ENCODE measurements around the gene DET1. TPM values are rescaled to one million over a fixed set of nuclear protein-coding genes. Genes with fewer than 3 reads are reported as not detected.

Gene DET1
- total and polyA plus RNA-seq, 2 of the 13 experiments (the other 11 are each of a cell fraction or from before 2014, with no cell fraction given): 2.2 to 4.2 TPM

DNA sequence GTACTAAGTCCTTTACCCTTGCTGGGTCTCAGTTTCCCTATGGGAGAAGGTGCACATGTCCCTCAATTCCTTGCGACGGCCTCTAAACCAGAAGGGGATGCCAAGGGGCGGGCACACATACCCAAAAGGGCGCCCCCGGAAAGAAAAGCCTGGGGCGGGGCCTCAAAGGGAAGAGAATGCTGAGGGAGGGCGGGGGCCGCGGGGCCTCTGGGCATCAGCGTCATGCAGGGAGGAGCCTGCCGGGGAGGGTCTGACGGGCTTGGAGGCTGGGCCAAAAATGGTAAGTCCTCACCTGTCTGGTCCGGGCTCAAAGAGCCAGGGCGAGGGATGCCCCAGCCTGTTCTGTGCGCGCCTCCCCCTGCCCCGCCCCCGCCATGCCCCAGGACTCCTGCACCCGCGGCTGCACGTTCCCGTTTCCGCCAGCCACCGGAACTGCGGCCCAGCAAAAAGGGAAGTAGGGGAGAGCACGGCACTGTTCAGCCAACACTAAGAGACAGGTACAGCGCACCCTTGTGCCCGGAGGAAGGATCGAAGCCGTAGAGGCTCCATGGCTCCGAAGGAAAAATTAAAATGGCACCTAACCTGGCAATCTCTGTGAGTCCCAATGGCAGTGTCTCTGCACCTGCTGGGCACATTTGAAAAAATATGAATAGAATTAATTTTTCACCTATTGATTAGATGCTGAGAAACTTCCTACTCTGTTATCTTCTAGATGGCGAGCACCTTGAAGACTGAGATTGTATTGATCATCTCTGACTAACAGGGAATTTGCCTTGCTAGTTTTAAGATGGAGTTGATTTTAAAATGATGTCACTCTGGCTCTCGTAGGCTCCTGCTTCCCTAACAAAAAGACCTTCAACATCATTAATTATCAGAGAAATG lies at the start of gene DET1 (continued):
- TF ChIP-seq, protein P1, sequence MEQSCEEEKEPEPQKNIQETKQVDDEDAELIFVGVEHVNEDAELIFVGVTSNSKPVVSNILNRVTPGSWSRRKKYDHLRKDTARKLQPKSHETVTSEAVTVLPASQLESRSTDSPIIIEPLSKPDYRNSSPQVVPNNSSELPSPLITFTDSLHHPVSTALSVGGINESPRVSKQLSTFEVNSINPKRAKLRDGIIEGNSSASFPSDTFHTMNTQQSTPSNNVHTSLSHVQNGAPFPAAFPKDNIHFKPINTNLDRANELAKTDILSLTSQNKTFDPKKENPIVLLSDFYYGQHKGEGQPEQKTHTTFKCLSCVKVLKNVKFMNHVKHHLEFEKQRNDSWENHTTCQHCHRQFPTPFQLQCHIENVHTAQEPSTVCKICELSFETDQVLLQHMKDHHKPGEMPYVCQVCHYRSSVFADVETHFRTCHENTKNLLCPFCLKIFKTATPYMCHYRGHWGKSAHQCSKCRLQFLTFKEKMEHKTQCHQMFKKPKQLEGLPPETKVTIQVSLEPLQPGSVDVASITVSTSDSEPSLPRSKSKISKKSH (CRISPR knock-in tag; IDR thresholded peaks at IDR 0.05; ENCODE audit: borderline replicate concordance): no peak
- TF ChIP-seq, protein P2, sequence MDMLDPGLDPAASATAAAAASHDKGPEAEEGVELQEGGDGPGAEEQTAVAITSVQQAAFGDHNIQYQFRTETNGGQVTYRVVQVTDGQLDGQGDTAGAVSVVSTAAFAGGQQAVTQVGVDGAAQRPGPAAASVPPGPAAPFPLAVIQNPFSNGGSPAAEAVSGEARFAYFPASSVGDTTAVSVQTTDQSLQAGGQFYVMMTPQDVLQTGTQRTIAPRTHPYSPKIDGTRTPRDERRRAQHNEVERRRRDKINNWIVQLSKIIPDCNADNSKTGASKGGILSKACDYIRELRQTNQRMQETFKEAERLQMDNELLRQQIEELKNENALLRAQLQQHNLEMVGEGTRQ (IDR thresholded peaks at IDR 0.05; ENCODE audit: low read depth, low read length): no peak
- TF ChIP-seq, protein P2 (CRISPR knock-in tag; IDR thresholded peaks at IDR 0.05; ENCODE audit: borderline replicate concordance): no peak; the same call in 1 of the 2 replicates
- TF ChIP-seq, protein P3, sequence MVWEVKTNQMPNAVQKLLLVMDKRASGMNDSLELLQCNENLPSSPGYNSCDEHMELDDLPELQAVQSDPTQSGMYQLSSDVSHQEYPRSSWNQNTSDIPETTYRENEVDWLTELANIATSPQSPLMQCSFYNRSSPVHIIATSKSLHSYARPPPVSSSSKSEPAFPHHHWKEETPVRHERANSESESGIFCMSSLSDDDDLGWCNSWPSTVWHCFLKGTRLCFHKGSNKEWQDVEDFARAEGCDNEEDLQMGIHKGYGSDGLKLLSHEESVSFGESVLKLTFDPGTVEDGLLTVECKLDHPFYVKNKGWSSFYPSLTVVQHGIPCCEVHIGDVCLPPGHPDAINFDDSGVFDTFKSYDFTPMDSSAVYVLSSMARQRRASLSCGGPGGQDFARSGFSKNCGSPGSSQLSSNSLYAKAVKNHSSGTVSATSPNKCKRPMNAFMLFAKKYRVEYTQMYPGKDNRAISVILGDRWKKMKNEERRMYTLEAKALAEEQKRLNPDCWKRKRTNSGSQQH (CRISPR knock-in tag; IDR thresholded peaks at IDR 0.05; ENCODE audit: low read depth): no peak
- TF ChIP-seq RARA (CRISPR knock-in tag; IDR thresholded peaks at IDR 0.05) (no peak), NR2F2 (IDR thresholded peaks at IDR 0.05; ENCODE audit: borderline replicate concordance, low read depth) (no peak), ZNF589 (CRISPR knock-in tag; conservative IDR thresholded peaks at IDR 0.05) (no peak), ESRRA (CRISPR knock-in tag; IDR thresholded peaks at IDR 0.05; ENCODE audit: low read depth) (no peak), SMAD9 (CRISPR knock-in tag; IDR thresholded peaks at IDR 0.05) (no peak), ZNF10 (CRISPR knock-in tag; IDR thresholded peaks at IDR 0.05; ENCODE audit: borderline replicate concordance, low read depth) (no peak), GFI1 (CRISPR knock-in tag; IDR thresholded peaks at IDR 0.05; ENCODE audit: borderline replicate concordance) (no peak)
- TF ChIP-seq, protein P4, sequence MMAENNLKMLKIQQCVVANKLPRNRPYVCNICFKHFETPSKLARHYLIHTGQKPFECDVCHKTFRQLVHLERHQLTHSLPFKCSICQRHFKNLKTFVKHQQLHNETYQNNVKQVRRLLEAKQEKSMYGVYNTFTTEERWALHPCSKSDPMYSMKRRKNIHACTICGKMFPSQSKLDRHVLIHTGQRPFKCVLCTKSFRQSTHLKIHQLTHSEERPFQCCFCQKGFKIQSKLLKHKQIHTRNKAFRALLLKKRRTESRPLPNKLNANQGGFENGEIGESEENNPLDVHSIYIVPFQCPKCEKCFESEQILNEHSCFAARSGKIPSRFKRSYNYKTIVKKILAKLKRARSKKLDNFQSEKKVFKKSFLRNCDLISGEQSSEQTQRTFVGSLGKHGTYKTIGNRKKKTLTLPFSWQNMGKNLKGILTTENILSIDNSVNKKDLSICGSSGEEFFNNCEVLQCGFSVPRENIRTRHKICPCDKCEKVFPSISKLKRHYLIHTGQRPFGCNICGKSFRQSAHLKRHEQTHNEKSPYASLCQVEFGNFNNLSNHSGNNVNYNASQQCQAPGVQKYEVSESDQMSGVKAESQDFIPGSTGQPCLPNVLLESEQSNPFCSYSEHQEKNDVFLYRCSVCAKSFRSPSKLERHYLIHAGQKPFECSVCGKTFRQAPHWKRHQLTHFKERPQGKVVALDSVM (CRISPR knock-in tag; IDR thresholded peaks at IDR 0.05): no peak; the same call in 1 of the 2 replicates
- TF ChIP-seq, protein P5, sequence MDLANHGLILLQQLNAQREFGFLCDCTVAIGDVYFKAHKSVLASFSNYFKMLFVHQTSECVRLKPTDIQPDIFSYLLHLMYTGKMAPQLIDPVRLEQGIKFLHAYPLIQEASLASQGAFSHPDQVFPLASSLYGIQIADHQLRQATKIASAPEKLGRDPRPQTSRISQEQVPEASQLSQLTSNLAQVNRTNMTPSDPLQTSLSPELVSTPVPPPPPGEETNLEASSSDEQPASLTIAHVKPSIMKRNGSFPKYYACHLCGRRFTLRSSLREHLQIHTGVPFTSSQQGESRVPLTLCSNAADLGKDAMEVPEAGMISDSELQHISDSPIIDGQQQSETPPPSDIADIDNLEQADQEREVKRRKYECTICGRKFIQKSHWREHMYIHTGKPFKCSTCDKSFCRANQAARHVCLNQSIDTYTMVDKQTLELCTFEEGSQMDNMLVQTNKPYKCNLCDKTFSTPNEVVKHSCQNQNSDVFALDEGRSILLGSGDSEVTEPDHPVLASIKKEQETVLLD (CRISPR knock-in tag; IDR thresholded peaks at IDR 0.05; ENCODE audit: low read depth): no peak
- TF ChIP-seq, protein P6, sequence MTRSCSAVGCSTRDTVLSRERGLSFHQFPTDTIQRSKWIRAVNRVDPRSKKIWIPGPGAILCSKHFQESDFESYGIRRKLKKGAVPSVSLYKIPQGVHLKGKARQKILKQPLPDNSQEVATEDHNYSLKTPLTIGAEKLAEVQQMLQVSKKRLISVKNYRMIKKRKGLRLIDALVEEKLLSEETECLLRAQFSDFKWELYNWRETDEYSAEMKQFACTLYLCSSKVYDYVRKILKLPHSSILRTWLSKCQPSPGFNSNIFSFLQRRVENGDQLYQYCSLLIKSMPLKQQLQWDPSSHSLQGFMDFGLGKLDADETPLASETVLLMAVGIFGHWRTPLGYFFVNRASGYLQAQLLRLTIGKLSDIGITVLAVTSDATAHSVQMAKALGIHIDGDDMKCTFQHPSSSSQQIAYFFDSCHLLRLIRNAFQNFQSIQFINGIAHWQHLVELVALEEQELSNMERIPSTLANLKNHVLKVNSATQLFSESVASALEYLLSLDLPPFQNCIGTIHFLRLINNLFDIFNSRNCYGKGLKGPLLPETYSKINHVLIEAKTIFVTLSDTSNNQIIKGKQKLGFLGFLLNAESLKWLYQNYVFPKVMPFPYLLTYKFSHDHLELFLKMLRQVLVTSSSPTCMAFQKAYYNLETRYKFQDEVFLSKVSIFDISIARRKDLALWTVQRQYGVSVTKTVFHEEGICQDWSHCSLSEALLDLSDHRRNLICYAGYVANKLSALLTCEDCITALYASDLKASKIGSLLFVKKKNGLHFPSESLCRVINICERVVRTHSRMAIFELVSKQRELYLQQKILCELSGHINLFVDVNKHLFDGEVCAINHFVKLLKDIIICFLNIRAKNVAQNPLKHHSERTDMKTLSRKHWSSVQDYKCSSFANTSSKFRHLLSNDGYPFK (CRISPR knock-in tag; IDR thresholded peaks at IDR 0.05; ENCODE audit: borderline replicate concordance): no peak
